ENCODE measurements around the gene CCNI2.

CCNI2 gene

DNA sequence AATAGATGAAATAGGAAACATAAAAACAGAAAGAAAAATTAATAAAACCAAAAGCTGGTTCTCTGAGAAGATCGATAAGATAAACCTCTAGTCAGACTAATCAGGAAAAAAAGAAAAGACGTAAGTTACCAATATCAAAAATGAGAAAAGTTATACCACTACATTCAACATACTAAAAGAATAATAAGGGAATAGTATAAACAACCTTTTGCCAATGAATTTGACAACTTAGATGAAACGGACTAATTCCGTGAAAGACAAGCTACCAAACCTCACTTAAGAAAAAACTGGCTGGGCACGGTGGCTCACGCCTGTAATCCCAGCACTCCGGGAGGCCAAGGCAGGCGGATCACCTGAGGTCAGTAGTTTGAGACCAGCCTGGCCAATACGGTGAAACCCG is 17.3 kb upstream of the CCNI2 start:
- no peak overlapping the region for H3K27ac ChIP-seq
- TF ChIP-seq ZFX (IDR thresholded peaks at IDR 0.05; ENCODE audit: borderline replicate concordance), result no peak
- TF ChIP-seq, protein P1, sequence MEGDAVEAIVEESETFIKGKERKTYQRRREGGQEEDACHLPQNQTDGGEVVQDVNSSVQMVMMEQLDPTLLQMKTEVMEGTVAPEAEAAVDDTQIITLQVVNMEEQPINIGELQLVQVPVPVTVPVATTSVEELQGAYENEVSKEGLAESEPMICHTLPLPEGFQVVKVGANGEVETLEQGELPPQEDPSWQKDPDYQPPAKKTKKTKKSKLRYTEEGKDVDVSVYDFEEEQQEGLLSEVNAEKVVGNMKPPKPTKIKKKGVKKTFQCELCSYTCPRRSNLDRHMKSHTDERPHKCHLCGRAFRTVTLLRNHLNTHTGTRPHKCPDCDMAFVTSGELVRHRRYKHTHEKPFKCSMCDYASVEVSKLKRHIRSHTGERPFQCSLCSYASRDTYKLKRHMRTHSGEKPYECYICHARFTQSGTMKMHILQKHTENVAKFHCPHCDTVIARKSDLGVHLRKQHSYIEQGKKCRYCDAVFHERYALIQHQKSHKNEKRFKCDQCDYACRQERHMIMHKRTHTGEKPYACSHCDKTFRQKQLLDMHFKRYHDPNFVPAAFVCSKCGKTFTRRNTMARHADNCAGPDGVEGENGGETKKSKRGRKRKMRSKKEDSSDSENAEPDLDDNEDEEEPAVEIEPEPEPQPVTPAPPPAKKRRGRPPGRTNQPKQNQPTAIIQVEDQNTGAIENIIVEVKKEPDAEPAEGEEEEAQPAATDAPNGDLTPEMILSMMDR (IDR thresholded peaks at IDR 0.05), result no peak

DNA sequence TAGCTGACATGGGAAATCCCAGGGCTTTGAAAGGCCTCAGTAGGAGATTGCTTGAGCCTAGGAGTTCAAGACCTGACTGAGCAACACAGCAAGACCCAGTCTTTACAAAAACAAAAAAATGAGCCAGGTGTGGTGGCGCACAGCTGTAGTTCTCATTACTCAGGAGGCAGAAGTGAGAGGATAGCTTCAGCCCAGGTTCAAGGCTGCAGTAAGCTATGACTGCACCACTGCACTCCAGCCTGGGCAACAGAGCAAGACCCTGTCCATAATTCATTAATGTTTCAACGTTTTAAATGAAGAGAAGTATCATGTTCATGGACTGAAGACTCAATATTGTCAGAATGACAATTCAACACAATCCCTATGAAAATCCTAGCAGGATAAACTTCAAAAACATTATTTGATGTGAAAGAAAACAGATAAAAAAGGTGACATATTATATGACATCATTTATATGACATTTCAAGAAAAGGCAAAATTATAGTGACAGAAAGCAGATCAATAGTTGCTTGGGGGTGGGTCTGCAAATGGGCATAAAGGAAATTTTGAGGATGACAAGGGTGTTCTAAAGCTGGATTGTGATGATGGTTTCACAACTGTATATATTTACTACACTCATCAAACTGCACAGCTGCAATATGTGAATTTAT is 13.6 kb upstream of the CCNI2 start:
- no peak for TF ChIP-seq ZFX (IDR thresholded peaks at IDR 0.05; ENCODE audit: borderline replicate concordance)
- TF ChIP-seq, protein P1 (IDR thresholded peaks at IDR 0.05), result no peak
- H3K27ac ChIP-seq, result no peak overlapping the region

DNA sequence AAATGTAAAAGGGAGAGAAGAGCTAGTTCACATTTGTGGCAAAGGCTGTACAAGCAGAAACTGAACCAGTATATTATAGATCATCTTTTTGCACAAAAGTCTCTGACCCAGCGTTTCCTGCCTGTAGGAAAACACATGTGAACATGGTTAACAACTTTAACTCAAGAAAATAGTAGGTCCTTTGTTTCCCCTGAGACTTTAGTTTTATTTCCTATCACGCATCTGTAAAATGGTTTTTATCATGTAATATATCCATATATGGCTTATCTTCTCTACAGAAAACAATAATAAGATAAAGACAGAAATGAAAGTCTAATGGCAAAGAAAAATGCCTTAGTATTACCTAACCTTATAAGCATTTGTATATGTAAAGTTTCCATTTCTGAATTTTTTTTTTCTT is 12.5 kb upstream of the CCNI2 start:
- TF ChIP-seq, protein P1 (IDR thresholded peaks at IDR 0.05), result no peak
- no peak for TF ChIP-seq ZFX (IDR thresholded peaks at IDR 0.05; ENCODE audit: borderline replicate concordance)
- H3K27ac ChIP-seq, result no peak overlapping the region

DNA sequence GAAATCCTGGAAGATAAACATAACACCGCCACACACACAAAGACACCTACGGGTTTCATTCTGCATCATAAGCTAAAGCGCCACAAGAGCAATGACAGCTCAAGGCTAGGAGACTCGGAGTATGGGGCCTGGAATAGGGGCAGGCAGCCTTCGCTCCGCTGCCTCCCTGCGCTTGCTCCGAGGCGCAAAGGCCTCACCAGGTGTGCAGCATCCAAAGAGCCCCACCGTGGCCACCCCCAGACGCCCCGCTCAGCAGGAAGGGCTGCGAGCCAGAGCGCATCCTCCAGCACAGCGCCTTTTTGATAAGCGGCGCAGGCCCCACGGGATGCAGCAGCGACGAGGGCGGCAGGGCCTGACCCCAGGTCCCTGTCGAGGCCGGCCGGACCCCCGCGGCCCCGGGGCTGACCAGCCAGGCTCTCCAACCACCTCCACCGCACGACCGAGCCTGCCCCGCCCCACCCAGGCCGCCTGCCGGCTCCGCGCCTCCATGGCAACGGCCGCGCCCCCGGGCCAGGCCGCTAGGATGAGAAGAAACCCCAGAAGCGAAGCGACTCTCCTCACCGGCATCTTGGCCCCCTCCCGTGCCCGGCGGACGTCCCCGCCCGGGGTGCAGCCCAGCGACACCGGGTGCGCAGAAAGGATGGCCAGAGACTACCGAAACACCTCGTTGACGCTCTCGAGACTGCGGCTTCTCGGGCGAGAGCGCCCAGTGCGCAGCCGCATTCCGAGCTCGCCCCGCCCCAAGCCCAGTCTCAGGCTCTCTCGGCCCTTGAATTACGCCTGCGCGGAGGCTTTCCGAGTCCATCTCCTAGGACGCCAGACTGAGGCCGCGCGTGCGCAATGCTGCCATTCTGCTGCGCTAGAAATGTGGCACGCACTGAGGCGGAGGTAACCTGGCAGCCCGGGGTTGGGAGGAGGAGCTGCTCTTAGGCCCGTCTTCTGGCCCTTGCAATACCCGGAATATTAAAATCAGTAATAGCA is 10.1 kb upstream of the CCNI2 start, which contains the start of gene KIF3A:
TSS of gene KIF3A (minus strand) at position 694 of the 981 bp plus-strand sequence. CDS start at position 567, 127 bp downstream.
- H3K27ac ChIP-seq, result peak within 1 kb of the TSS; percentile 56
- TF ChIP-seq, protein P1 (IDR thresholded peaks at IDR 0.05), result 0 out of 2 replicates have a peak, but pooled peaks have one; percentile 4
- TF ChIP-seq ZFX (IDR thresholded peaks at IDR 0.05; ENCODE audit: borderline replicate concordance), result no peak

DNA sequence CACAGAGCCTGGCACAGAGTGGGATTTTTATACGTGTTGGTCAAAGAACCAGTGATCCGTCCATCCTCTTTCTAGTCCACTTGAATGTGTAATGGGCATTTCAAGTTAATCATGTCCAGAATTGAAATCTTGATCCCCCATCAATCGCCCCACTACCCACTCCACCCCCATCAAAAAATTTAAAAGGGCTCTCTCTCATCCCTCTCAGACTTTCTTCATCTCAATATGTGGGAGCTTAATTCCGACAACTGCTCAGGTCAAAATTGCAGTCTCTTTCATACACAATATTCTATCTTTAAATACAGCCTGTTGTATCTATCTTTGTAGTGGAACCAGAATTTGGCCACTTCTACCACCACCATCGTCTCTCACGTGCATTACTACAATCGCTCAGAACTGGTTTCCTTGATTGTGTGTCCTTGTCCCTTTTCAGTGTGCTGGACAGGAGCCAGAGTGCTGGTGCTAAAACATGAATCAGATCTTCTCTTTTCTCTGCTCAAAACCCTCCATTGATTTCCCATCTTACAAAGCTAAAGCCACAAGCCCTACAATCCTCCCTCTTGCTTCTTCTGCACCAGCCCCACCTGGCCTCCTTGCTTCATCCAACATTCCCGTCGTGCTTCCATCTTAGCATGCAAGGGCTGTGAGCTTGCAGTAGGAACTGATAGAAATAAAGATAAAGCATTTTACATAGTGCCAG is 9.1 kb upstream of the CCNI2 start:
- TF ChIP-seq, protein P1 (IDR thresholded peaks at IDR 0.05), result no peak
- peak overlapping the region; percentile 56 for H3K27ac ChIP-seq

DNA sequence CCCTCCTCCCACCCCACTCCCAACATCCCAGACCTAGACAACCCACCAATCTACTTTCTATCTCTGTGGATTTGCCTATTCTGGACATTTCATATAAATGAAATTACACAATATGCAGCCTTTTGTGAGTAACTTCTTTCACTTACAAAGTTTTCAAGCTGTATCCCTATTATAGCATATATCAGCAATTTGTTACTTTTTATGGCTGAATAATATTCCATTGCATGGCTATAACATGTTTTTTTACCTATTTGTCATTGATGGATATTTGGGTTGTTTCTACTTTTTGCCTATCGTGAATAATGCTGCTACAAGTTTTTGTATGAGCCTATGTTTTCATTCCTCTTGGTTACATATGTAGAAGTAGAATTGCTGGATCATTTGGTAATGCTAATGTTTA is 8.0 kb upstream of the CCNI2 start:
- no peak overlapping the region for H3K27ac ChIP-seq
- TF ChIP-seq ZFX (IDR thresholded peaks at IDR 0.05; ENCODE audit: borderline replicate concordance), result no peak
- TF ChIP-seq, protein P1 (IDR thresholded peaks at IDR 0.05), result no peak

Measured in 22Rv1 (cell line).